ENCODE results near the gene HES2.

The HES2 gene

GRCh38 chr1:6425658-6426057 lies 5.9 kb upstream of the HES2 start:
- TF ChIP-seq POLR2AphosphoS5 (IDR thresholded peaks at IDR 0.05; ENCODE audit: low read depth, low read length) (no peak), TAF1 (IDR thresholded peaks at IDR 0.05; ENCODE audit: low read depth, low read length) (no peak), POLR2A (IDR thresholded peaks at IDR 0.05; ENCODE audit: low read depth, low read length) (no peak), PAX5 (IDR thresholded peaks at IDR 0.05; ENCODE audit: insufficient read depth, low read length, severe bottlenecking) (no peak)
- no peak for DNase-seq (ENCODE audit: insufficient read length, low spot score)
- no peak for FAIRE-seq

- FAIRE-seq (no peak), DNase-seq (ENCODE audit: insufficient read length, low spot score) (no peak)
- TF ChIP-seq POU2F2 (IDR thresholded peaks at IDR 0.05; ENCODE audit: low read depth, low read length) = no peak
- TF ChIP-seq POLR2A (IDR thresholded peaks at IDR 0.05; ENCODE audit: low read depth, low read length) = no peak
- TF ChIP-seq TAF1 (IDR thresholded peaks at IDR 0.05; ENCODE audit: low read depth, low read length) = no peak
- no peak for TF ChIP-seq SPI1 (IDR thresholded peaks at IDR 0.05; ENCODE audit: low read depth, low read length)
- TF ChIP-seq PAX5 (IDR thresholded peaks at IDR 0.05; ENCODE audit: insufficient read depth, low read length, severe bottlenecking) = no peak
- no peak for TF ChIP-seq POLR2AphosphoS5 (IDR thresholded peaks at IDR 0.05; ENCODE audit: low read depth, low read length)
These were observed 5.2 kb upstream of the HES2 start, which contains the start of gene ESPN for GRCh38 chr1:6424619-6425593. Gene ESPN (plus strand): TSS chr1:6424776. CDS start chr1:6424956, 180 bp downstream.

GRCh38 chr1:6424000-6424565 lies 4.4 kb upstream of the HES2 start:
- FAIRE-seq (no peak), DNase-seq (ENCODE audit: insufficient read length, low spot score) (no peak)
- TF ChIP-seq POU2F2 (IDR thresholded peaks at IDR 0.05; ENCODE audit: low read depth, low read length) = no peak
- no peak for TF ChIP-seq POLR2A (IDR thresholded peaks at IDR 0.05; ENCODE audit: low read depth, low read length)
- TF ChIP-seq PAX5 (IDR thresholded peaks at IDR 0.05; ENCODE audit: insufficient read depth, low read length, severe bottlenecking) = no peak
- TF ChIP-seq TAF1 (IDR thresholded peaks at IDR 0.05; ENCODE audit: low read depth, low read length) = no peak
- TF ChIP-seq SPI1 (IDR thresholded peaks at IDR 0.05; ENCODE audit: low read depth, low read length) = no peak
- TF ChIP-seq POLR2AphosphoS5 (IDR thresholded peaks at IDR 0.05; ENCODE audit: low read depth, low read length) = no peak

- DNase-seq (ENCODE audit: insufficient read length, low spot score) (peak; percentile 83), FAIRE-seq (peak; percentile 81)
- TF ChIP-seq POLR2AphosphoS5 (IDR thresholded peaks at IDR 0.05; ENCODE audit: low read depth, low read length) (no peak), POLR2A (IDR thresholded peaks at IDR 0.05; ENCODE audit: low read depth, low read length) (no peak), POU2F2 (IDR thresholded peaks at IDR 0.05; ENCODE audit: low read depth, low read length) (no peak), PAX5 (IDR thresholded peaks at IDR 0.05; ENCODE audit: insufficient read depth, low read length, severe bottlenecking) (no peak), SPI1 (IDR thresholded peaks at IDR 0.05; ENCODE audit: low read depth, low read length) (no peak), TAF1 (IDR thresholded peaks at IDR 0.05; ENCODE audit: low read depth, low read length) (no peak)
These were observed 3.7 kb upstream of the HES2 start for GRCh38 chr1:6423321-6423999.

- no peak for DNase-seq (ENCODE audit: insufficient read length, low spot score)
- FAIRE-seq = no peak
- TF ChIP-seq TAF1 (IDR thresholded peaks at IDR 0.05; ENCODE audit: low read depth, low read length) = no peak
- no peak for TF ChIP-seq SPI1 (IDR thresholded peaks at IDR 0.05; ENCODE audit: low read depth, low read length)
- TF ChIP-seq PAX5 (IDR thresholded peaks at IDR 0.05; ENCODE audit: insufficient read depth, low read length, severe bottlenecking) = no peak
- no peak for TF ChIP-seq POLR2AphosphoS5 (IDR thresholded peaks at IDR 0.05; ENCODE audit: low read depth, low read length)
These were observed 1.5 kb upstream of the HES2 start for GRCh38 chr1:6421266-6421665.

GRCh38 chr1:6420454-6421042 lies 829 bp upstream of the HES2 start:
- TF ChIP-seq PAX5 (IDR thresholded peaks at IDR 0.05; ENCODE audit: insufficient read depth, low read length, severe bottlenecking) = no peak
- TF ChIP-seq POU2F2 (IDR thresholded peaks at IDR 0.05; ENCODE audit: low read depth, low read length) = no peak
- no peak for TF ChIP-seq SPI1 (IDR thresholded peaks at IDR 0.05; ENCODE audit: low read depth, low read length)
- TF ChIP-seq TAF1 (IDR thresholded peaks at IDR 0.05; ENCODE audit: low read depth, low read length) = no peak
- TF ChIP-seq POLR2A (IDR thresholded peaks at IDR 0.05; ENCODE audit: low read depth, low read length) = no peak
- TF ChIP-seq POLR2AphosphoS5 (IDR thresholded peaks at IDR 0.05; ENCODE audit: low read depth, low read length) = no peak
- no peak for FAIRE-seq

GRCh38 chr1:6419397-6419803 lies 319 bp downstream of the HES2 start:
- FAIRE-seq = no peak
- no peak for DNase-seq (ENCODE audit: insufficient read length, low spot score)
- no peak for TF ChIP-seq POLR2A (IDR thresholded peaks at IDR 0.05; ENCODE audit: low read depth, low read length)

More at GRCh38 chr1:6420454-6421042, 829 bp upstream of the HES2 start:
- no peak for DNase-seq (ENCODE audit: insufficient read length, low spot score)

GRCh38 chr1:6418668-6419396 lies 887 bp downstream of the HES2 start:
- no peak for TF ChIP-seq POLR2A (IDR thresholded peaks at IDR 0.05; ENCODE audit: low read depth, low read length)
- no peak for TF ChIP-seq SPI1 (IDR thresholded peaks at IDR 0.05; ENCODE audit: low read depth, low read length)
- TF ChIP-seq PAX5 (IDR thresholded peaks at IDR 0.05; ENCODE audit: insufficient read depth, low read length, severe bottlenecking) = no peak
- no peak for TF ChIP-seq POLR2AphosphoS5 (IDR thresholded peaks at IDR 0.05; ENCODE audit: low read depth, low read length)
- no peak for TF ChIP-seq POU2F2 (IDR thresholded peaks at IDR 0.05; ENCODE audit: low read depth, low read length)
- no peak for TF ChIP-seq TAF1 (IDR thresholded peaks at IDR 0.05; ENCODE audit: low read depth, low read length)
- FAIRE-seq (no peak), DNase-seq (ENCODE audit: insufficient read length, low spot score) (no peak)
